Right lobe of liver (tissue), 4 donors: Measurements from ENCODE around the gene NCOA3.

ENCODE experiments used
- POLR2A ChIP-seq: fragments of 450-650 bp; IDR thresholded peaks from one replicate; pipeline ENCODE4 v1.6.1; 2017; ENCODE audit warnings: antibody characterized with exemption, mild to moderate bottlenecking
- TF ChIP-seq, protein P1 (sequence below), 4 donors: fragments of 200-600 bp in 3 of 4; fragments of 450-650 bp in 1 of 4; IDR thresholded peaks; one replicate each; pipeline versions ENCODE4 v1.5.1 to v1.8.0; 2016 to 2022; ENCODE audit warnings: antibody characterized with exemption in 4 of 4, mild to moderate bottlenecking in 2 of 4
- donor health status: DM: no; HTN: no; CAD: no.
- donor health status: DM: no; HTN: no; CAD: no.
- donor health status: DM: no; HTN: yes; CAD: no.

DNA sequence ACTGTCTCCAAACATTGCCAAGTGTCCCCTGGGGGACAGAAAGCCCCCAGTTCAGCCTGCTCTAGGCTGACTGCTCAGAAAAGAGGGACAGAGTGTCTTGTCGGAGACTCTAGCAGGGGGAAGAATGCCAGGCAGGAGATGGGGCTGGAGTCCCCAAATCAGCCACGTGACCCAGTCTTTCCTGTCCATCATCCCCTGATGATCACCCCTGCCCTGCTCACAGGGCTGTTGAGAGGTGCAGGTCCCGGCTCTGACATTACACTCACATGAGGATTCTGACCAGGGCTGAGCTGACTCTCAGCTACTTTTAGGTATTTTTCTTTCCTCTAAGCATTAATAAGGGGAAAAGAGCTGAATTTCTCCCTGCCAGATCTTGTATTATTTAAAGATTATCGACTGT, 167.8 kb downstream of the NCOA3 start:
- TF ChIP-seq, protein P1, sequence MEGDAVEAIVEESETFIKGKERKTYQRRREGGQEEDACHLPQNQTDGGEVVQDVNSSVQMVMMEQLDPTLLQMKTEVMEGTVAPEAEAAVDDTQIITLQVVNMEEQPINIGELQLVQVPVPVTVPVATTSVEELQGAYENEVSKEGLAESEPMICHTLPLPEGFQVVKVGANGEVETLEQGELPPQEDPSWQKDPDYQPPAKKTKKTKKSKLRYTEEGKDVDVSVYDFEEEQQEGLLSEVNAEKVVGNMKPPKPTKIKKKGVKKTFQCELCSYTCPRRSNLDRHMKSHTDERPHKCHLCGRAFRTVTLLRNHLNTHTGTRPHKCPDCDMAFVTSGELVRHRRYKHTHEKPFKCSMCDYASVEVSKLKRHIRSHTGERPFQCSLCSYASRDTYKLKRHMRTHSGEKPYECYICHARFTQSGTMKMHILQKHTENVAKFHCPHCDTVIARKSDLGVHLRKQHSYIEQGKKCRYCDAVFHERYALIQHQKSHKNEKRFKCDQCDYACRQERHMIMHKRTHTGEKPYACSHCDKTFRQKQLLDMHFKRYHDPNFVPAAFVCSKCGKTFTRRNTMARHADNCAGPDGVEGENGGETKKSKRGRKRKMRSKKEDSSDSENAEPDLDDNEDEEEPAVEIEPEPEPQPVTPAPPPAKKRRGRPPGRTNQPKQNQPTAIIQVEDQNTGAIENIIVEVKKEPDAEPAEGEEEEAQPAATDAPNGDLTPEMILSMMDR (IDR thresholded peaks at IDR 0.05), result no peak
- no peak for TF ChIP-seq POLR2A
